GM13976 (cell line): ENCODE measurements around the gene NAB1.

ENCODE experiments used
- DNase-seq: peaks from one replicate; pipeline ENCODE4 v3.0.0; 2012; ENCODE audit warnings: low spot score
- CTCF ChIP-seq: IDR thresholded peaks from 2 replicates; pipeline ENCODE4 v1.5.1; 2012; ENCODE audit warnings: borderline replicate concordance, mild to moderate bottlenecking; ENCODE audit not compliant: insufficient read depth; ENCODE audit errors: extremely low read depth, missing control alignments, control extremely low read depth
- in situ Hi-C: fragments of 300-500 bp; cut with MboI; formaldehyde crosslinking; loops from one replicate; pipeline ENCODE4 v1.12.0; 2022; ENCODE audit warnings: low sequenced_read_pairs, mixed read lengths, inconsistent platforms; ENCODE audit not compliant: unreplicated experiment

Gene NAB1

GRCh38 chr2:190713471-190713870, 64.6 kb downstream of the NAB1 start:
- in situ Hi-C loops, result no loop called here
- DNase-seq, result no peak
- TF ChIP-seq CTCF, result no peak

GRCh38 chr2:190714958-190715357, 66.1 kb downstream of the NAB1 start:
- no peak for DNase-seq
- no peak for TF ChIP-seq CTCF
- in situ Hi-C loops, result no loop called here

GRCh38 chr2:190716176-190716807, 67.4 kb downstream of the NAB1 start:
- TF ChIP-seq CTCF, result no peak
- in situ Hi-C loops, result no loop called here
- DNase-seq, result no peak

DNA sequence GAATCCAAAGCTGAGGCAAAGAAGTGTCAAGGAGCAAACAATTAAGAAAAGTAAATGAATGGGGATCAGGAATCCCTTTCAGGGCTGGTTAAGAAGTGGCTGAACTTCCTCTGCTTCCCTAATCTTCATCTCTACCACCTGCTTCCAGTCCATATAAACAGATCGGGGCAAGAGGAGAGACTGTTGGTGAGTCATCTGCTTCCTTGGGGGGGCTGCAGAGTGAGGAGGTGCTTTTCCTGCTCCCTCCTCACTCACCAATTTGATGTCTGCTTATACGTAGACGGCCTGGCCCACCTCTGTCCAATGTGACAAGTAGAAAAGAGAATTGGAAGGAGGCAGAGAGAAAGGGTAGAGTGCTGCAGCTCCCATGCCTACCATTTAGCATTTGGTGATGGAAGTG, 68.4 kb downstream of the NAB1 start:
- TF ChIP-seq CTCF, result no peak
- DNase-seq, result no peak
- in situ Hi-C loops, result no loop called here

- in situ Hi-C loops, result no loop called here
- no peak for TF ChIP-seq CTCF
- DNase-seq, result no peak
Observed at GRCh38 chr2:190717764-190718651, 69.1 kb downstream of the NAB1 start.

DNA sequence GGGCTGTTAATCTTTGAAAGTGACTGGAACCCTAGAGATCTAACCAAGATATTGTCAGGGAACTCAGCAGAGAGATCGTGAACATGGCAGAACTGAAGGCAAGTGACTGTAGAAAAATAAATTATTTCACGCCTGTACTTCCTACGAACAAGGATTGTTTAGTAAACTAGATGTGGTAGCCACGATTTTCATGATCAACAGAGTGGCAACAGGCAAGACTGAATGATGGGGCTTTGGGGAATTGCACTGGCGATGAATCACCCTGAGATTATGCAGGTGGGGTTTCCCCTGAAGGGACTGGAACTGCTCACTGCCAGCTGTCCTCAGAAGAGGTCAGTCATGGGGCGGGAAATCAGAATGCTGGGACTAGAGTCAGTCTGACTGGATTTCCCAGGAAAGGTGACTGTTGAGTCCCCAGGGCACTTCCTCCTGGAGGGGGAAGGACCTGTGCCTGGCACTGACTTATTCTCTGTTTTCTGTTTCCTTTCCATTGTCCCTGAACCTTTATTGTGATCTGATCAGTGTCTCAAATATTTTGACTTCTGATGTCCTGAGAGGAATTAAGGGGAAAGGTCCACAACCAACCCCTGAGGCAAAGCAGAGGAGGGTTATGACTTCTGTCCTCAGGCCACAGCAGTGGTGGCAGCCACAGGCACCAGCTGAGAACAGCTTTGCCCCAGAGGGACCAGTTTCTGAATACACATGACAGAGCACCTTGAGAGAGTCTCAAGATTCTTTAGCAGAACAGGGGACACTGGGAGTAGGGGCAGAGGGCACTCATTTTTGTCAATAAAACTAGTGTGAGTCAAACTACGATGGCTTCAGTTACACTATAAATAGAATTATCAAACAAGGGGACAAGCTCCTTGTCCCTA, 70.0 kb downstream of the NAB1 start:
- TF ChIP-seq CTCF, result no peak
- in situ Hi-C loops, result no loop called here
- DNase-seq, result peak; percentile 63
